ENCODE data around the gene ASB16.
"Not testable (repeated sequence)": the region's sequence is repeated elsewhere in the genome, so short reads cannot be mapped to it uniquely, and the experiment has no call there.

Gene ASB16, protein sequence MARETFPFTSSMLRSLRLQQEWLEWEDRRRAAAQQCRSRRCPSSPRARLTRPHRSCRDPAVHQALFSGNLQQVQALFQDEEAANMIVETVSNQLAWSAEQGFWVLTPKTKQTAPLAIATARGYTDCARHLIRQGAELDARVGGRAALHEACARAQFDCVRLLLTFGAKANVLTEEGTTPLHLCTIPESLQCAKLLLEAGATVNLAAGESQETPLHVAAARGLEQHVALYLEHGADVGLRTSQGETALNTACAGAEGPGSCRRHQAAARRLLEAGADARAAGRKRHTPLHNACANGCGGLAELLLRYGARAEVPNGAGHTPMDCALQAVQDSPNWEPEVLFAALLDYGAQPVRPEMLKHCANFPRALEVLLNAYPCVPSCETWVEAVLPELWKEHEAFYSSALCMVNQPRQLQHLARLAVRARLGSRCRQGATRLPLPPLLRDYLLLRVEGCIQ

DNA sequence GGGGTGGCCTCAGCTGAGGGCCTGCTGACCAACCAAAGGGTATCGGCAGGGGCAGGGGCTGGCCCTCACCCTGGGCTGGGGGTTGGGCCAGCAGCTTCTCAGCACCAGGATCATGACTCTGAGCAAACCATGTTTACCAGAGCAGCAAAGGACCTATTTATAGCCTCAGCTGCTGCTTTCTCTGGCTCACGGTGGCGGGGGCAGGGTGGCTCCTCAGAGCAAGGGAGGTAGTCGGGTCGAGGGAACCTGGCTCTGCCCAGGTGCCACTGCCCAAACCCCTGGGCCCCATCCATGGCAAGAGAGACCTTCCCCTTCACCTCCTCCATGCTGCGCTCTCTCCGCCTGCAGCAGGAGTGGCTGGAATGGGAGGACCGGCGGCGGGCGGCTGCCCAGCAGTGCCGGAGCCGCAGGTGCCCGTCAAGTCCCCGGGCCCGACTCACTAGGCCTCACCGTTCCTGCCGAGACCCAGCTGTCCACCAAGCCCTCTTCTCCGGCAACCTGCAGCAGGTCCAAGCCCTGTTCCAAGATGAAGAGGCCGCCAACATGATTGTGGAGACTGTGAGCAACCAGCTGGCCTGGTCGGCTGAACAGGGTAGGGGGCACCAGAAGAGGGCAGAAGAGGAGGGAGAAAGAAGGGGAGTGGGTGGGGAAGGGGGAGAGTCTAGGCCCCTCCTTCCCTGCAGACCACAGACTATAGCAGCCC lies at the start of gene ASB16:
Gene ASB16, plus strand, starts transcription at position 206 of the 703 bp plus-strand sequence. Its CDS starts 86 bp downstream, at position 292.
- no peak for DNase-seq (ENCODE audit: low read depth)

- no peak for DNase-seq (ENCODE audit: low read depth)
These were observed 49.5 kb upstream of the ASB16 start for GRCh38 chr17:44120851-44121605.

GRCh38 chr17:44121997-44122815 lies 48.3 kb upstream of the ASB16 start:
- DNase-seq (ENCODE audit: low read depth) = no peak

- peak; percentile 23 for DNase-seq (ENCODE audit: low read depth)
These were observed 47.6 kb upstream of the ASB16 start for GRCh38 chr17:44122816-44123355.

GRCh38 chr17:44123356-44124117 lies 47.0 kb upstream of the ASB16 start, which contains the start of gene HDAC5:
TSS of gene HDAC5 (minus strand) at chr17:44123641. CDS start at chr17:44117515, 6,126 bp downstream.
- DNase-seq (ENCODE audit: low read depth) = peak; percentile 94

DNA sequence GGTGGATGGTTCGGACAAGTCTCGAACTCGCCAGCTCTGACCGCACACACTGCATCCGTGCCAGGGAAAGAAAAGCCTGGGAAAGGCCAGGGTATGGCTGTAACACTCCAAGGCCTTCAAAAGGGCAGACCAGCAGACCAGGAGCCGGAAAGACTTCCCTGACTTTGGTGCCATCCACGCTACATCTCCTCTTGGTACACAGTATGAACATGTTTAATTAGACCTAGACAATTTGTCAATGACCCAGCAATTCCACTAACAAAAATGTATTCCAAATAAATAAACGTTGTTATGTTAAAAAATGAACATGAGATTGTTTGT lies 46.4 kb upstream of the ASB16 start:
- DNase-seq (ENCODE audit: low read depth) = no peak

DNA sequence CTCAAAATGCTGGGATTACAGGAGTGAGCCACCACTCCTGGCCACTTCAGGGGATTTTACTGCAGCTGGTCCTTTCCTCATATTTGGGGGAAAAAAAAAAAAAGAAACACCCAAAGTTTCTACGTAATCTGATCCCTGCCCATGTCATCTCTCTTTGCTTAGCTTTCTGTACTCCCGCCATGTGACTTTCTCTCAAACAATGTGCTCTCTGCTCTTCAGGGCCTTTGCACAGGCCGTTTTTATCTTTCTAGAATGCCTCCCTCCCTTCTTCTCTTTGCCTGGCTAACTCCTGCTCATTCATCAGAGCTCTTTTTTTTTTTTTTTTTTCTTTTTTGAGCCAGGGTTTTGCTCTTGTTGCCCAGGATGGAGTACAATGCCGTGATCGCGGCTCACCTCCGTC lies 42.1 kb upstream of the ASB16 start:
- no peak for DNase-seq (ENCODE audit: low read depth)

- no peak for DNase-seq (ENCODE audit: low read depth)
These were observed 39.7 kb upstream of the ASB16 start for GRCh38 chr17:44130693-44131349.

DNA sequence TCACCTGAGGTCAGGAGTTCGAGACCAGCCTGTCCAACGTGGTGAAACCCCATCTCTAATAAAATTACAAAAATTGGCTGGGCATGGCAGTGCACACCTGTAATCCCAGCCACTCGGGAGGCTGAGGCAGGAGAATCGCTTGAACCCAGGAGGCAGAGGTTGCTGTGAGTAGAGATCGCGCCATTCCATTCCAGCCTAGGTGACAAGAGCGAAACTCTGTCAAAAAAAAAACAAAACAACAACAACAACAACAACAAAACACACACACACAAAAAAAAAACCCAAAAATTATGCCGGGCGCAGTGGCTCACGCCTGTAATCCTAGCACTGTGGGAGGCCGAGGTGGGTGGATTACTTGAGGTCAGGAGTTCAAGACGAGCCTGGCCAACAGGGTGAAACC lies 39.1 kb upstream of the ASB16 start:
- not testable (repeated sequence) for DNase-seq (ENCODE audit: low read depth)

DNA sequence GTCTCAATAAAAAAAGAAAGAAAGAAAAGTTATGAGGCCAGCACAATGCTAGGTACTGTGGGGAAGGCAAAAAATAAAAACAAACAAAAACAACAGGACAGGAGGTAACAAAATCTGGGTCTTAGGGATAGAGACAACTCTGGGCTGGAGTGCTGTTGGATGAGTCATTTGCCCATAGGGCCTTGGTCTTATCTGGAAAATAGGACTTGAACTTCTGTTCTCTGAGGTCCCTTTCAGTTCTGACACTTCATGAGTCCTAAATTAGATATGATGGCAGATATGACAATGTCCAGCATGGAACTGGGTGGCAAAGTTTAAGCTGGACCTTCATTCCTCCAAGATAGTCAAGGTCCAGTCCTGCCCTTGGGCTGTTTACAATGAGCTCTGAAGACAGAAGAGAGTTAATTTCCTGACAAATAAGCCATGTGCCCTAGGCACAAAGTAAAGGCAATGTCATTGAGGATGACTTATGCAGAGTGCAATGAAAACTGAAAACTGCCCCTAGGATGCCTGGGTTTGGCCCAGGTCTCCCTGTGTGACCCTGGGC lies 38.2 kb upstream of the ASB16 start:
- DNase-seq (ENCODE audit: low read depth) = no peak

DNA sequence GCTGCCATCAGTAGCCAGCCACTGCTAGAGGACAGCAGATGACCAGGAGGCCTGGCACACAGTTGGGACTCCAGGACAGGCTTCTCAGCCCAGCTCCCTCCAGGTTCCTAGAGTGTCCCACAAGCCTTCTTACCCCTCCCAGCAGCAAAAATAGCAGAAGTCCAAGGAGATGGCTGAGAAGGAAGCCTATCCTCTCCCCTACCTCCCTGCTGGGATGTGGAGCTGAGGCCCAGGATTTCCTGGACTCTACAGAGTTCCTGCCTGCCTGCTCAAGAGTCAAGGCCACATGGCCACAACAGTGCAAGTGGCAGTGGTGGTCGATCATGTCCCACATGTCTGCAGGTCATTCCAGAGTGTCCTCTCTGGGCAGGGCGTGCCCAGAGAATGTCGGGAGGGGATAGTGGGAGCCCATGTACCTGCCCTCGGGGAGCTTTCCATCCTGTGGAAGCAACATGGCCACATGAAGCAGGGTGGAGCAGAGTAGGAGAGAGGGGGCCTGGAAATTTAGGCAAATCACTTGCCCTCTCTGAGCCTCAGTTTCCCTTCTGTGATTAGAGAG lies 36.5 kb upstream of the ASB16 start:
- DNase-seq (ENCODE audit: low read depth) = no peak

GRCh38 chr17:44134752-44135568 lies 35.5 kb upstream of the ASB16 start:
- DNase-seq (ENCODE audit: low read depth) = no peak

DNA sequence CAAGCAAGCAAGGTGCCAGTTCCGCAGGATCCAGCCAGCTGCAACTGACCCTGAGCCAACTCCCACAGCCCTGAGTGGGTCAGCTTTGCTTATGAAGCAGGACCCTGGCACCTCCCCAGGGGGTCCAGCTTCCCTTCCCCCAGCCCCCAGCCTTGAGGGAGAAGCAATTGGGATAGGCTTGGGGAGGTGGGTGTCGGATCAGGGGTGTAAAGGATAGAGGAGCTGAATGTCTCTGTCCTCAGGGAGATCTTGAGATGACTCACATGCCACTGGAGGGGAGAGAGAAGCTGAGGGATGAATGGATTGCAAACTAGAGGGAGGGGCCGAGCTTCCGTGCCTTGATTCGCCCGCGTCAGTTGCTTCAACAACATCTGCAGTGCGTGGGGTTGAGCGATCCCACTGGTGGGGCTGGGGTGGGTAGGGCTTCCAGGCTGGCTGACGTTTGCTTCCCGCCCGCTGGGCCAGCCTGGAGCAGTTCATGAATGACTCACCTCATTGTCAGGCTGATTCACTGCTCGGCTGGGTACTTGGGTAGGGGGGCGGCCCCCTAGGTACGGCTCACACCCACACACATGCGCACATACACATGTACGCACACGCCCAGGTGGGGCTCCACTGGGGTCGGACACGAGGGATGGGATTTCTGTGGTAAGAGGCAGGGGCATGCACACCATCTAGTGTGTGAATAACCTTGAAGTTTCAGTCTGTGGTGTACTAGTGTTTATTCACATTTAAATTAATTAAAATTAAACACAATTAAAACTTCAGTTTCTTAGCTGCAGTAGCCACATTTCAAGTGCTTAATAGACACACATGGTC lies 32.4 kb upstream of the ASB16 start:
- peak; percentile 72 for DNase-seq (ENCODE audit: low read depth)

GRCh38 chr17:44143921-44144320 lies 26.6 kb upstream of the ASB16 start:
- not testable (repeated sequence) for DNase-seq (ENCODE audit: low read depth)

DNA sequence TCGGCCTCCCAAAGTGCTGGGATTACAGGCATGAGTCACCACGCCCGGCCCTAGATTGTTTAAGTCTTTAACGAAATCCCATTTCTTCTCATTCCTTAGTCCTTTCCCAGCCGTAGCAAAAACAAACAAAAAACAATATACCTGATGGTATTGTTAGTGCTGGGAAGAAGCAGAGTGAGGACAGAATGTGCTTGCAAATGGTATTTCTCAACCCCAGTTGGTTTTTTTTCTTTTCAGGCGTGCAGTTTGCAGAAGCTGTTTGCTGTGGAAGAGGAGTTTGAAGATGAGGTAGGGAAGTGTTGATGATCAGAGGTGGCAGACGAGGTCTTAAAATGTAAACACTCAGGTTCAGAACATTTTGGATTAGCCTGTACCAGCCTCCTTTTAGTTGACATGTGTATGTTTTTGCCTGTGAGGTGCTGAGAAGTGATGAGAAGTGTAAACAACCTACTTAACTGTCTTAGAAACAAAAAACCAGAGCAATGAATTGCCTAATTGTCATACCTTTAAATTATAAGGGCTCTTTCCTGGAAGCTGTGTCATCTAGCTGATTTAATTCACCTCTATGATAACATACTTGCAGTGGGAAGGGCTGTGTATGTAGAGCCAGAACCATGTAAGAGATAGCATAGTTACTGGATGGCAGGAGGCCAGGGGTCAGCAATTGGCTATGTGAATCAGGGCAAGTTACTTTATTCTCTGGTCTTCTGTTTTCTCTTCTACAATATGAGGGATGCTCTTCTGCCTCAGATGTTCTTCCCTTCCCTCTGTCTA lies 25.4 kb upstream of the ASB16 start:
- DNase-seq (ENCODE audit: low read depth) = no peak

- no peak for DNase-seq (ENCODE audit: low read depth)
These were observed 23.8 kb upstream of the ASB16 start for GRCh38 chr17:44146375-44147346.
